SW480 (cell line): ENCODE measurements around the gene GXYLT2.
A peak's percentile ranks its signal among the peaks of the same experiment; 100 is the strongest.
"Not testable (repeated sequence)": the region's sequence is repeated elsewhere in the genome, so short reads cannot be mapped to it uniquely, and the experiment has no call there.

Experiments used
- DNase-seq: peaks from one replicate; pipeline ENCODE4 v3.0.0-alpha.2; 2016; ENCODE audit warnings: low spot score

The GXYLT2 gene

GRCh38 chr3:72892870-72893269 is 5.0 kb downstream of the GXYLT2 start:
- no peak for DNase-seq

- no peak for DNase-seq
These were observed 7.2 kb downstream of the GXYLT2 start for GRCh38 chr3:72894976-72895552.

GRCh38 chr3:72896996-72897757 is 9.3 kb downstream of the GXYLT2 start:
- DNase-seq, result no peak

- DNase-seq, result no peak
These were observed 9.8 kb downstream of the GXYLT2 start for GRCh38 chr3:72897758-72898007.

GRCh38 chr3:72899349-72899765 is 11.5 kb downstream of the GXYLT2 start:
- DNase-seq, result no peak

GRCh38 chr3:72900048-72900447 is 12.2 kb downstream of the GXYLT2 start:
- DNase-seq, result no peak

- no peak for DNase-seq
These were observed 14.0 kb downstream of the GXYLT2 start for GRCh38 chr3:72901840-72902239.

GRCh38 chr3:72903004-72903403 is 15.2 kb downstream of the GXYLT2 start:
- peak; percentile 38 for DNase-seq

- DNase-seq, result no peak
These were observed 16.3 kb downstream of the GXYLT2 start for GRCh38 chr3:72904163-72904562.

- DNase-seq, result no peak
These were observed 18.3 kb downstream of the GXYLT2 start for GRCh38 chr3:72906154-72906553.

- no peak for DNase-seq
These were observed 19.4 kb downstream of the GXYLT2 start for GRCh38 chr3:72907131-72907711.

GRCh38 chr3:72907731-72908620 is 20.1 kb downstream of the GXYLT2 start:
- no peak for DNase-seq

- DNase-seq, result no peak
These were observed 21.7 kb downstream of the GXYLT2 start for GRCh38 chr3:72909591-72909990.

- DNase-seq, result no peak
These were observed 24.7 kb downstream of the GXYLT2 start for GRCh38 chr3:72912532-72912931.

- DNase-seq, result no peak
These were observed 26.5 kb downstream of the GXYLT2 start for GRCh38 chr3:72914383-72914782.

GRCh38 chr3:72916250-72916649 is 28.4 kb downstream of the GXYLT2 start:
- no peak for DNase-seq

- no peak for DNase-seq
These were observed 31.7 kb downstream of the GXYLT2 start for GRCh38 chr3:72919520-72919919.

- DNase-seq, result no peak
These were observed 36.2 kb downstream of the GXYLT2 start for GRCh38 chr3:72924055-72924454.

- not testable (repeated sequence) for DNase-seq
These were observed 41.2 kb downstream of the GXYLT2 start for GRCh38 chr3:72928781-72929735.

- no peak for DNase-seq
These were observed 42.9 kb downstream of the GXYLT2 start for GRCh38 chr3:72930754-72931153.

GRCh38 chr3:72932416-72932815 is 44.6 kb downstream of the GXYLT2 start:
- DNase-seq, result no peak
